Astrocyte (in vitro differentiated cells and primary cell): ENCODE measurements around the gene POFUT2.

ENCODE experiments used
- EZH2 ChIP-seq: IDR thresholded peaks from 2 replicates; pipeline ENCODE4 v1.6.1; 2012; ENCODE audit warnings: mild to moderate bottlenecking, low read length, inconsistent platforms; ENCODE audit not compliant: insufficient read depth
- TF ChIP-seq, protein P1 (sequence below): IDR thresholded peaks from 2 replicates; pipeline ENCODE4 v1.5.1; 2011; ENCODE audit warnings: low read depth, mild to moderate bottlenecking, inconsistent platforms, low read length, moderate library complexity; ENCODE audit not compliant: insufficient read depth

DNA sequence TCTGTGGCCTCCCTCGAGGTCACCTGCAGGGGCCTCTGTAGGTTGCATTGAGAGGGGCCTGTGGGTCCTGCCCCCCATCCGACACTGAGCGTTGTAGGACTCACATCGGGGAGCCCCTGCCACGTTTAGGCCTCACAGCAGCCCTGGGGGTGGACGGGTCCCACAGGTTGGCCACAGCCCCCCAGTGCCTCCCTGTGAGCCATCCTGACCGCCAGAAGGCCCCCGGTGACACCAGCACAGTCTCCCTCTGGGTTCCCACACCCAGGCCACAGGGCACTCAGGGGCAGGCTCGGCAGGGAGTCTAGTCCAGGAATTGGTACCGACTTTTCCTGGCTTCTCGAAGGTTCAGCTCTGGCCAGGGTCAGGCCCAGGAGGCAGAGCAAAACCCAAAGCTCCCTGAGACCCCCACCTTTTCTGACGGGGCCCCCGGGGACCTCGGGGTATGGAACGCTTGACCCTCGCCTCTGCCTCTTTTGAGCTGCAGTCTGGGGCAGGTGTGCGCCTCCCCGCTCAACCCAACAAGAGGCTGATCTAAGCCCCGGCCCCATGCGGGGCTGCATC is 13.9 kb upstream of the POFUT2 start:
- TF ChIP-seq, protein P1, sequence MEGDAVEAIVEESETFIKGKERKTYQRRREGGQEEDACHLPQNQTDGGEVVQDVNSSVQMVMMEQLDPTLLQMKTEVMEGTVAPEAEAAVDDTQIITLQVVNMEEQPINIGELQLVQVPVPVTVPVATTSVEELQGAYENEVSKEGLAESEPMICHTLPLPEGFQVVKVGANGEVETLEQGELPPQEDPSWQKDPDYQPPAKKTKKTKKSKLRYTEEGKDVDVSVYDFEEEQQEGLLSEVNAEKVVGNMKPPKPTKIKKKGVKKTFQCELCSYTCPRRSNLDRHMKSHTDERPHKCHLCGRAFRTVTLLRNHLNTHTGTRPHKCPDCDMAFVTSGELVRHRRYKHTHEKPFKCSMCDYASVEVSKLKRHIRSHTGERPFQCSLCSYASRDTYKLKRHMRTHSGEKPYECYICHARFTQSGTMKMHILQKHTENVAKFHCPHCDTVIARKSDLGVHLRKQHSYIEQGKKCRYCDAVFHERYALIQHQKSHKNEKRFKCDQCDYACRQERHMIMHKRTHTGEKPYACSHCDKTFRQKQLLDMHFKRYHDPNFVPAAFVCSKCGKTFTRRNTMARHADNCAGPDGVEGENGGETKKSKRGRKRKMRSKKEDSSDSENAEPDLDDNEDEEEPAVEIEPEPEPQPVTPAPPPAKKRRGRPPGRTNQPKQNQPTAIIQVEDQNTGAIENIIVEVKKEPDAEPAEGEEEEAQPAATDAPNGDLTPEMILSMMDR, result no peak
- TF ChIP-seq EZH2, result no peak
